ENCODE data around the gene TINAGL1.

The TINAGL1 gene

GRCh38 chr1:31568895-31569595 is 7.3 kb upstream of the TINAGL1 start:
- DNase-seq = no peak

- no peak for DNase-seq
Observed at GRCh38 chr1:31569596-31570173, 6.6 kb upstream of the TINAGL1 start.

- DNase-seq = no peak
Observed at GRCh38 chr1:31570228-31570627, 6.1 kb upstream of the TINAGL1 start.

DNA sequence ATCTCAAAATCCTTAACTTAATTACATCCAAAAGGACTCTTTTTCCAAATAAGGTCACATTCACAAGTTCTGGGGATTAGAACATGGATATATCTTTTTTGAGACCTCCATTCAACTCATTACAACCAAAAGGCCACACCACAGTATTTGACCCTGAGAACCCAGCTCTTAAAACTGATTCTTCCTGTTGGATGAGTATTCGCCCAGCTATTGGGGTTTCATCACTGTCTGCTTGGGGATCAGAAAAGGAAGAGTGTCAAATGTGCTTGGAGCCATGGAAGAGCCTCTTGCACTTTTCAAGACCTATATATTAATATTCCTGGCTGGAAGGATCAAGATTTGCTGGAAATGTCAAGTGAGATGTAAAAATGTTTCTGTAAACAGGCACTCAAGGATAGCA is 5.4 kb upstream of the TINAGL1 start:
- DNase-seq = no peak

GRCh38 chr1:31571340-31572295 is 4.7 kb upstream of the TINAGL1 start:
- no peak for DNase-seq

- DNase-seq = no peak
Observed at GRCh38 chr1:31572323-31573104, 3.8 kb upstream of the TINAGL1 start.

- DNase-seq = no peak
Observed at GRCh38 chr1:31573261-31573660, 3.1 kb upstream of the TINAGL1 start.

DNA sequence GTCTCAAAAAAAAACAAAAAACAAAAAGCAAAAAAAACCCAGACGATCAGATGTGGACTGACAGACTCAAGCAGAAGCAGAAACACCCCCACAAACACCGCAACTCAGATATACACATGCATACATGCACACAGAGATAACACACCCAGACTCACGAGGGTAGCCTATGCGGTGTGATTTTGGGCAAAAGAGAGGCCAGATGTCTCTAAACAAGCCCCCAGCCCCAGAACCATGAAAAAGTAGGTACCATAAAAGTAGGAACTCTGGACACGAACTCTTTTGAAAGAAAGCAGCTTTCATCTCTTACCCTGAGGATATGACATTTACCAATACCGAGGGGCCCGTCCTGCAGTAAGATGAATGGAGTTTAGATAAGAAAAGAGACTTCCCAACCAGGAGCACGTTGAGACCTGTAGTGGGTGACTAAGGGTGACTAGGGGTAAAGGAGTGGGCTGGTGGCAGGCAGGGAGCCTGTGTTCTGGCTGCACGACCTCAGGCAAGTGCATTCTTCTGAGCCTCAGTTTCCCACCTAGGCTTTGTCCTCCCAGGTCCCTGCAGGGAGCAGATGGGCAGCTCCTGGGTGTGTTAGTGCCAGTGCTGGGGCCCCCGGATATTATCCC is 1.5 kb upstream of the TINAGL1 start:
- no peak for DNase-seq

- no peak for DNase-seq
Observed at GRCh38 chr1:31575369-31576140, 760 bp upstream of the TINAGL1 start.

- no peak for DNase-seq
Observed at GRCh38 chr1:31576743-31577455, 584 bp downstream of the TINAGL1 start.

DNA sequence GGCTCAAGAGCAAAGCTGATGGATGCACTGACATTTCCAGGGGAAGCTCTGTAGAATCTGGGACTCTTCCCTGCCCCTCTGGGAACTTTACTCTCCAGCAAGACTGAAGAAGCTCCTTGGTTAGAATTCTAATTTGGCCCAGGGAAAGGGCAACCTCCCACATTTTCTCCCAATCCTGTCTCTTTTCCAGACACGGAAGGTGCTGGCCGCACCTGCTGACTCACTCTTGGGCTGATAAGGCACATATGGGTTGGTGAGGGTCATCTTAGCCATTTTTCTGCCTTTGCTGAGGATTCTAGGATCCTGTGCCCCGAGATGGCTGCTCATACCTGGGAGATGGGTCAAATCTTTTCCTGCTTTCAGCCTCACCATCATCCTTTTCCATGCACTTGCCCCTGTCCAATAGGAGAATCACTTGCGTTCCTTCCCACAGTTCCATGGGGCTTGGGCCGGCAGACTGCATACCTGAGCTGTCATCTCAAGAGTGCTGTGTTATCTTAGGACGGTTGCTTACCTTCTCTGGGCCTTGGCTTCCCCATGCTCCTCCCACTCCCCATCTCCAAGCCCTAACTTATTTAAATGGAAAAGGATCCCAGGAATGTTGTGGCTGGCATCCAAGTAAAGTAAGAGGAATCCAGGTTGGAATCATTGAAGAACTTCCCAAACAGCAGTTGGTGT is 1.3 kb downstream of the TINAGL1 start:
- no peak for DNase-seq

GRCh38 chr1:31579374-31579773 is 3.1 kb downstream of the TINAGL1 start:
- DNase-seq = no peak

GRCh38 chr1:31580513-31580870 is 4.2 kb downstream of the TINAGL1 start:
- no peak for DNase-seq

- DNase-seq = no peak
Observed at GRCh38 chr1:31580891-31581603, 4.7 kb downstream of the TINAGL1 start.

GRCh38 chr1:31581821-31582810 is 5.8 kb downstream of the TINAGL1 start:
- no peak for DNase-seq

DNA sequence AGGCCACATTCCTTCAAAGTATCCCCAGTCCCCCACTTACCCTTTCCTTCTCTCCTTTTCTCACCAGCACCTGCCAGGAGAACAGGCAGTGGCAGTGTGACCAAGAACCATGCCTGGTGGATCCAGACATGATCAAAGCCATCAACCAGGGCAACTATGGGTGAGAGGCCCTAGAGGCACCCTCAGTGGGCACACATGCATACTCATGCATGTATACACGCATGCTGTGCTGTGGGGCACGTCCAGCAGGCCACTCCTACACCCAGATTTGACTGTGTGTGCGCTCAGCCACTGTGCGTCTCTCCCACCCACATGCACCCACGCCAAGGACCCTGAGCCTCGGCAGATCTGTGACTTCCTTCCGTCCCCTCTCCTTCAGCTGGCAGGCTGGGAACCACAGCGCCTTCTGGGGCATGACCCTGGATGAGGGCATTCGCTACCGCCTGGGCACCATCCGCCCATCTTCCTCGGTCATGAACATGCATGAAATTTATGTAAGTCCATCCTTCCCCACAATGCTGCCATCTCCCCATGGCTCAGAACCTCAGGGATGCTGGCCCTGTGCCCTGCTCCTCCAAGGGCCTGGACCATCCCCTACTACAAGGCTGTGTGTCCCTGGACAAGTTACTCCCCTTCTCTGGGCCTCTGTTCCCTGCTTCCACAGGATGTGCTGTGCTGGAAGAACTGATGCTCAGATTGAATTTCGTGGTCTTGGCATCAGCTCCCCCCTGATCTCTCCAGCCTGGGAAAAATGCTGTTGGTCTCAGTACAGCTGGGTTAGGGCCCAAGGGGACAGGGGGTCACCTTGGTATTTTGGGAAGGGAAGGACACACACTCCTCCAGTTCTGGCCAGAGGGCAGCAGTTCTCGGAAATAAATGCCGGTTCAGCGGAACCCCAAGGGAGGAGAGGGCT is 7.0 kb downstream of the TINAGL1 start:
- DNase-seq = no peak
